Right lobe of liver (tissue), 4 donors: ENCODE results near the gene FRMD4B.

Experiments
- CTCF ChIP-seq, 4 donors: fragments of 200-600 bp in 3 of 4; fragments of 450-650 bp in 1 of 4; IDR thresholded peaks; one replicate each; pipeline versions ENCODE4 v1.5.1 to v1.8.0; 2016 to 2022; ENCODE audit warnings: antibody characterized with exemption in 4 of 4, mild to moderate bottlenecking in 2 of 4
- POLR2A ChIP-seq: fragments of 450-650 bp; IDR thresholded peaks from one replicate; pipeline ENCODE4 v1.6.1; 2017; ENCODE audit warnings: antibody characterized with exemption, mild to moderate bottlenecking
- donor health status: DM: no; HTN: no; CAD: no.
- donor health status: DM: no; HTN: no; CAD: no.
- donor health status: DM: no; HTN: yes; CAD: no.

GRCh38 chr3:69174445-69174844 lies 211.4 kb downstream of the FRMD4B start:
- TF ChIP-seq CTCF (IDR thresholded peaks at IDR 0.05) (no peak), POLR2A (no peak)
